Heart right ventricle (tissue), 16 donors: Measurements from ENCODE around the gene PRR18. TPM values are rescaled to one million over a fixed set of nuclear protein-coding genes. Genes with fewer than 3 reads are reported as not detected.

ENCODE experiments used
- ATAC-seq, 8 donors: fragments of 200-7000 bp; cut with Tn5 transposase; one replicate each; pipeline ENCODE4 v1.9.1; 2020; ENCODE audit warnings: mild to moderate bottlenecking in 8 of 8, moderate library complexity in 8 of 8, moderate number of reproducible peaks in 1 of 8
- DNase-seq, 2 donors: peaks; one replicate each; pipeline ENCODE4 v3.0.0-alpha.2; 2020
- H3K27ac ChIP-seq, 10 donors: fragments of 200-600 bp; sonication (generic) in 2 of 10; one replicate each; pipeline versions ENCODE4 v1.5.0 to v1.8.0; 2020 to 2022; ENCODE audit warnings: mild to moderate bottlenecking in 3 of 10
- H3K27me3 ChIP-seq, 7 donors: fragments of 200-600 bp; one replicate each; pipeline ENCODE4 v1.8.0; 2021 to 2022; ENCODE audit warnings: mild to moderate bottlenecking in 2 of 7
- H3K36me3 ChIP-seq, 9 donors: fragments of 200-600 bp; sonication (generic) in 1 of 9; one replicate each; pipeline versions ENCODE4 v1.5.0 to v1.8.0; 2020 to 2022; ENCODE audit warnings: mild to moderate bottlenecking in 2 of 9
- H3K4me1 ChIP-seq, 9 donors: fragments of 200-600 bp; sonication (generic) in 1 of 9; one replicate each; pipeline versions ENCODE4 v1.5.0 to v1.8.0; 2020 to 2022; ENCODE audit warnings: mild to moderate bottlenecking in 4 of 9
- H3K4me3 ChIP-seq, 10 donors: fragments of 200-600 bp; sonication (generic) in 2 of 10; one replicate each; pipeline versions ENCODE4 v1.5.0 to v1.8.0; 2020 to 2022; ENCODE audit warnings: mild to moderate bottlenecking in 7 of 10, moderate library complexity in 2 of 10
- H3K9me3 ChIP-seq, 11 donors: fragments of 200-600 bp in 10 of 11; sonication (generic) in 2 of 11; one replicate each; pipeline versions ENCODE4 v1.5.0 to v1.8.0; 2013 to 2022; ENCODE audit warnings: mild to moderate bottlenecking in 2 of 11, control low read depth in 1 of 11, moderate library complexity in 1 of 11
- CTCF ChIP-seq, 9 donors: fragments of 200-600 bp; sonication (generic) in 2 of 9; IDR thresholded peaks; one replicate each; pipeline versions ENCODE4 v1.5.0 to v1.8.0; 2021 to 2022; ENCODE audit warnings: antibody characterized with exemption in 9 of 9, mild to moderate bottlenecking in 5 of 9, moderate library complexity in 1 of 9
- WGBS, 2 donors: extraction: QIAGEN DNeasy Blood & Tissue Kit; methylation state at CpG; one replicate each; pipeline ENCODE4 v1.1.7; 2013; ENCODE audit warnings: inconsistent platforms in 1 of 2; 5-methylcytosine and 5-hydroxymethylcytosine counted together
- intact Hi-C, 10 donors: fragments of 100-400 bp; cut with DNase I; formaldehyde crosslinking; loops; one replicate each; pipeline versions ENCODE4 v1.11.1 to v1.14.2; 2022
- long read RNA-seq, 3 donors: library from polyadenylated mRNA; unstranded; transcript quantifications; one replicate each; pipeline ENCODE4 v2.0.0, GENCODE V29; 2020 to 2021
- polyA plus RNA-seq, 2 donors: library from polyadenylated mRNA; stranded (reverse); fragments of 200-250 nt; gene quantifications; one replicate each; pipeline ENCODE4 v1.2.3, GENCODE V29; 2013
- total RNA-seq, 10 donors: library from RNA; stranded (reverse); fragmentation: NEBNext Ultra II Directional in 3 of 10; extraction: Animal tissue kit (Norgen Biotek cat#: 25700) in 3 of 10; gene quantifications; one replicate each; pipeline versions ENCODE4 v1.2.1 to v1.2.4, GENCODE V29; 2021 to 2023
- donor health status: Arrhythmogenic right ventricular cardiomyopathy.
- donor health status: ischemic (EF 13 %, LVEDD 7.1; RV severe dilation, severe dysfunction).
- donor health status: healthy with polysubstance abuse.
- donor health status: DM: no; HTN: yes; CAD: no.
- donor health status: DM: no; HTN: no; CAD: no.
- donor health status: ischemic (EF 25% LVEDD 6.9; RV normal size, moderate dysfunction).
- donor health status: ischemic (EF 25% LVEDD 5.7; RV mildly dilated, moderate dysfunction).
- donor health status: healthy.
- donor health status: DM: yes; HTN: yes; CAD: no.
- donor health status: Ischemic cardiomyopathy.
- donor health status: ischemic (EF 35%, LVEDD 5.7; RV mildly dilated, moderate dysfunction).
- donor health status: nonischemic (EF 11% LVEDD 7.7; RV severe dilation, severe dysfunction).
- donor health status: DM: yes; HTN: yes; CAD: no.
- donor health status: PGD.
- donor health status: ischemic (EF 29% LVEDD 5.4; RV normal size, mild dysfunction).
- donor health status: nonischemic (EF 23%, LVEDD 6.1; RV moderate dilation, normal function).

Gene PRR18
- total RNA-seq = under 1 TPM in 4 of 10 donors, not detected in 6; 0.08 to 0.20 (median 0.15) TPM
- polyA plus RNA-seq = under 1 TPM in 1 of 2 donors, not detected in 1; 0.03 TPM
- long read RNA-seq, donor 1 = 0 reads
- long read RNA-seq, donor 2 = 0 reads
- long read RNA-seq, donor 3 = 0 reads

- DNase-seq (no peak), ATAC-seq (peak in 7 of 8 donors; percentile 34 to 74 (median 61))
- no peaks in the 10 kb centered on the region for H3K9me3 ChIP-seq
- H3K27me3 ChIP-seq = peaks cover 17 to 75% (median 58%) of the 10 kb centered on the region in 7 donors
- H3K27ac ChIP-seq = no peak within 1 kb of the TSS
- intact Hi-C loops = no loop called here
- no peaks in the 10 kb centered on the region for H3K36me3 ChIP-seq
- H3K4me1 ChIP-seq = peaks cover 0 to 13% (median 9%) of the 10 kb centered on the region in 9 donors
- 1 to 2% methylated on average over 56 to 71 of the region's 74 CpGs for WGBS, 2 donors
- peak within 1 kb of the TSS; percentile 41 to 62 (median 48) for H3K4me3 ChIP-seq
- no peak for TF ChIP-seq CTCF (IDR thresholded peaks at IDR 0.05)
Measured at GRCh38 chr6:166308033-166308768, at the start of gene PRR18. PRR18 (minus strand) TSS chr6:166308392; CDS start chr6:166308142, 250 bp downstream.

GRCh38 chr6:166355552-166355951 is 47.4 kb upstream of the PRR18 start:
- intact Hi-C loops = no loop called here
- no peak for DNase-seq
- WGBS, 2 donors = 77 to 82% methylated on average over 5 of the region's 5 CpGs

GRCh38 chr6:166354965-166355364 is 46.8 kb upstream of the PRR18 start:
- peaks cover 0 to 9% (median 0%) of the 10 kb centered on the region in 11 donors for H3K9me3 ChIP-seq
- intact Hi-C loops = no loop called here
- no peak for DNase-seq
- H3K36me3 ChIP-seq = no peaks in the 10 kb centered on the region
- peaks cover 0 to 6% (median 0%) of the 10 kb centered on the region in 9 donors for H3K4me1 ChIP-seq
- no peak overlapping the region for H3K4me3 ChIP-seq
- H3K27ac ChIP-seq = no peak overlapping the region
- TF ChIP-seq CTCF (IDR thresholded peaks at IDR 0.05) = no peak
- no peak for ATAC-seq
- peaks cover 0 to 8% (median 0%) of the 10 kb centered on the region in 7 donors for H3K27me3 ChIP-seq
- whole genome bisulfite sequencing, 2 donors = 96 to 97% methylated on average over 4 of the region's 4 CpGs

More at GRCh38 chr6:166355552-166355951, 47.4 kb upstream of the PRR18 start:
- H3K4me1 ChIP-seq = peaks cover 0 to 12% (median 3%) of the 10 kb centered on the region in 9 donors
- H3K4me3 ChIP-seq = no peak overlapping the region
- no peaks in the 10 kb centered on the region for H3K36me3 ChIP-seq
- H3K9me3 ChIP-seq = peaks cover 0 to 5% (median 0%) of the 10 kb centered on the region in 11 donors
- ATAC-seq = no peak
- peaks cover 0 to 8% (median 0%) of the 10 kb centered on the region in 7 donors for H3K27me3 ChIP-seq
- TF ChIP-seq CTCF (IDR thresholded peaks at IDR 0.05) = no peak
- H3K27ac ChIP-seq = no peak overlapping the region

GRCh38 chr6:166354143-166354542 is 46.0 kb upstream of the PRR18 start:
- Histone ChIP-seq H3K27me3 (peaks cover 0 to 8% (median 0%) of the 10 kb centered on the region in 7 donors), H3K27ac (no peak overlapping the region), H3K4me1 (peaks cover 0 to 5% (median 0%) of the 10 kb centered on the region in 9 donors), H3K36me3 (no peaks in the 10 kb centered on the region), H3K4me3 (no peak overlapping the region), H3K9me3 (peaks cover 0 to 13% (median 0%) of the 10 kb centered on the region in 11 donors)
- 85 to 86% methylated on average over 4 of the region's 4 CpGs for WGBS, 2 donors
- intact Hi-C loops = no loop called here
- no peak for DNase-seq
- ATAC-seq = no peak
- no peak for TF ChIP-seq CTCF (IDR thresholded peaks at IDR 0.05)
